Lower leg skin (tissue), 3 donors: Measurements from ENCODE around the gene CHD5.

Experiments used
- CTCF ChIP-seq, 3 donors: fragments of 450-650 bp; IDR thresholded peaks; one replicate each; pipeline ENCODE4 v1.5.1; 2016; ENCODE audit warnings: antibody characterized with exemption in 3 of 3, mild to moderate bottlenecking in 3 of 3, moderate library complexity in 2 of 3
- POLR2A ChIP-seq, 2 donors: fragments of 450-650 bp; IDR thresholded peaks; one replicate each; pipeline ENCODE4 v1.6.1; 2016 to 2017; ENCODE audit warnings: antibody characterized with exemption in 2 of 2, mild to moderate bottlenecking in 1 of 2, moderate library complexity in 1 of 2

- no peak for TF ChIP-seq CTCF (IDR thresholded peaks at IDR 0.05)
- TF ChIP-seq POLR2A (IDR thresholded peaks at IDR 0.05), result no peak
These were observed 38.5 kb downstream of the CHD5 start for GRCh38 chr1:6141592-6141991.
